ENCODE results near the gene MCTP1.

The MCTP1 gene

GRCh38 chr5:95110118-95110517 lies 174.8 kb downstream of the MCTP1 start:
- no peak for TF ChIP-seq RAD21 (IDR thresholded peaks at IDR 0.05; ENCODE audit: low read depth)
- no peak for TF ChIP-seq TAF1 (IDR thresholded peaks at IDR 0.05; ENCODE audit: low read depth)
- no peak for TF ChIP-seq EGR1 (IDR thresholded peaks at IDR 0.05)
- TF ChIP-seq CREB1 (IDR thresholded peaks at IDR 0.05; ENCODE audit: low read depth) = no peak
- TF ChIP-seq, protein P1, sequence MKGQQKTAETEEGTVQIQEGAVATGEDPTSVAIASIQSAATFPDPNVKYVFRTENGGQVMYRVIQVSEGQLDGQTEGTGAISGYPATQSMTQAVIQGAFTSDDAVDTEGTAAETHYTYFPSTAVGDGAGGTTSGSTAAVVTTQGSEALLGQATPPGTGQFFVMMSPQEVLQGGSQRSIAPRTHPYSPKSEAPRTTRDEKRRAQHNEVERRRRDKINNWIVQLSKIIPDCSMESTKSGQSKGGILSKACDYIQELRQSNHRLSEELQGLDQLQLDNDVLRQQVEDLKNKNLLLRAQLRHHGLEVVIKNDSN (IDR thresholded peaks at IDR 0.05) = no peak

DNA sequence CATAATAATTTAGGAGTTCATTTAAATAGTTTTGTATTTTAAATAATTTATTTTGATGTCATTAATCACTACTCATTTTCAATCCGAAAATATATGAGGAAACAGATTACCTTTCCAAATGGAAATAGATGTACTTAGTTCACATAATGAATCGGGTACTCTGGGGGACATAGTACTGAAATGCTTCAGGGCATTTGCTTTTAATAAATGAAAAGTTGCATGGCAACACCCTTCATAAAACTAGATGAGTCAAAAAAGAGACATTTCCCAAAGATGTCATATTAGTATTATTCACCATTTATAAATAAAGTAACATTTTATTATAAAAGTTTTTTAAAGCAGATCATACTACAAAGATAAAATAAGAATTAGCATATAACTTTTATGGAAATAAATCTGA lies 177.8 kb downstream of the MCTP1 start:
- TF ChIP-seq, protein P2, sequence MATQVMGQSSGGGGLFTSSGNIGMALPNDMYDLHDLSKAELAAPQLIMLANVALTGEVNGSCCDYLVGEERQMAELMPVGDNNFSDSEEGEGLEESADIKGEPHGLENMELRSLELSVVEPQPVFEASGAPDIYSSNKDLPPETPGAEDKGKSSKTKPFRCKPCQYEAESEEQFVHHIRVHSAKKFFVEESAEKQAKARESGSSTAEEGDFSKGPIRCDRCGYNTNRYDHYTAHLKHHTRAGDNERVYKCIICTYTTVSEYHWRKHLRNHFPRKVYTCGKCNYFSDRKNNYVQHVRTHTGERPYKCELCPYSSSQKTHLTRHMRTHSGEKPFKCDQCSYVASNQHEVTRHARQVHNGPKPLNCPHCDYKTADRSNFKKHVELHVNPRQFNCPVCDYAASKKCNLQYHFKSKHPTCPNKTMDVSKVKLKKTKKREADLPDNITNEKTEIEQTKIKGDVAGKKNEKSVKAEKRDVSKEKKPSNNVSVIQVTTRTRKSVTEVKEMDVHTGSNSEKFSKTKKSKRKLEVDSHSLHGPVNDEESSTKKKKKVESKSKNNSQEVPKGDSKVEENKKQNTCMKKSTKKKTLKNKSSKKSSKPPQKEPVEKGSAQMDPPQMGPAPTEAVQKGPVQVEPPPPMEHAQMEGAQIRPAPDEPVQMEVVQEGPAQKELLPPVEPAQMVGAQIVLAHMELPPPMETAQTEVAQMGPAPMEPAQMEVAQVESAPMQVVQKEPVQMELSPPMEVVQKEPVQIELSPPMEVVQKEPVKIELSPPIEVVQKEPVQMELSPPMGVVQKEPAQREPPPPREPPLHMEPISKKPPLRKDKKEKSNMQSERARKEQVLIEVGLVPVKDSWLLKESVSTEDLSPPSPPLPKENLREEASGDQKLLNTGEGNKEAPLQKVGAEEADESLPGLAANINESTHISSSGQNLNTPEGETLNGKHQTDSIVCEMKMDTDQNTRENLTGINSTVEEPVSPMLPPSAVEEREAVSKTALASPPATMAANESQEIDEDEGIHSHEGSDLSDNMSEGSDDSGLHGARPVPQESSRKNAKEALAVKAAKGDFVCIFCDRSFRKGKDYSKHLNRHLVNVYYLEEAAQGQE (IDR thresholded peaks at IDR 0.05; ENCODE audit: low read depth) = no peak
- no peak for TF ChIP-seq CEBPB (IDR thresholded peaks at IDR 0.05)
- no peak for TF ChIP-seq CREB1 (IDR thresholded peaks at IDR 0.05; ENCODE audit: low read depth)
- TF ChIP-seq, protein P3, sequence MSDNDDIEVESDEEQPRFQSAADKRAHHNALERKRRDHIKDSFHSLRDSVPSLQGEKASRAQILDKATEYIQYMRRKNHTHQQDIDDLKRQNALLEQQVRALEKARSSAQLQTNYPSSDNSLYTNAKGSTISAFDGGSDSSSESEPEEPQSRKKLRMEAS (IDR thresholded peaks at IDR 0.05) = no peak
- TF ChIP-seq TEAD4 (IDR thresholded peaks at IDR 0.05) = no peak
- no peak for TF ChIP-seq FOXM1 (IDR thresholded peaks at IDR 0.05; ENCODE audit: borderline replicate concordance, low read depth)
- TF ChIP-seq EGR1 (IDR thresholded peaks at IDR 0.05) = no peak
- no peak for TF ChIP-seq RAD21 (IDR thresholded peaks at IDR 0.05; ENCODE audit: low read depth)
- TF ChIP-seq TCF12 (IDR thresholded peaks at IDR 0.05; ENCODE audit: low read depth) = no peak
- TF ChIP-seq EP300 (IDR thresholded peaks at IDR 0.05; ENCODE audit: borderline replicate concordance) = no peak
- no peak for TF ChIP-seq ZBTB7A (IDR thresholded peaks at IDR 0.05; ENCODE audit: low read depth)
- TF ChIP-seq, protein P1 (IDR thresholded peaks at IDR 0.05) = no peak
- no peak for TF ChIP-seq TAF1 (IDR thresholded peaks at IDR 0.05; ENCODE audit: low read depth)
- no peak for TF ChIP-seq YY1 (IDR thresholded peaks at IDR 0.05; ENCODE audit: low read depth)
- TF ChIP-seq NFIC (IDR thresholded peaks at IDR 0.05) = no peak

DNA sequence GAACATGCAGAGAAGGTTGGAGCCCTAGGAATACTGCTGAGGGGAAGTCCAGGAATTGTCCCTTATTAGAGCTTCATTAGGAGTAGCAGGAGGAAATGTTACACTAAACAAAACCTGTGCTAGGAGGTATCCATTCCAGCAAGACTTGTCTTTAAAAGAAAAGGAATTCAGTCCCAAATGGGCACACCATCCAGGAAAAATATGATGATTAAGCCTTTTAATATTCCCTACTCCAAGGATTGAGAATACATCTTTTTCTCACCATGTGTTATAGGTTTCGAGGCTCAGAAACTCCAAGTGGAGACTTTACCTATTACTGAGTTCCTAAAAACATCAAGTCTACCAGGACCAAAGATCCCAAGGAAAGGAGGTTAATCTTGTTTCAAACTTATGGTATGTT lies 179.3 kb downstream of the MCTP1 start:
- TF ChIP-seq EP300 (IDR thresholded peaks at IDR 0.05; ENCODE audit: borderline replicate concordance) = no peak
- TF ChIP-seq CEBPB (IDR thresholded peaks at IDR 0.05) = no peak
- TF ChIP-seq RAD21 (IDR thresholded peaks at IDR 0.05; ENCODE audit: low read depth) = no peak
- no peak for TF ChIP-seq FOXM1 (IDR thresholded peaks at IDR 0.05; ENCODE audit: borderline replicate concordance, low read depth)
- TF ChIP-seq, protein P1 (IDR thresholded peaks at IDR 0.05) = no peak
- no peak for TF ChIP-seq CREB1 (IDR thresholded peaks at IDR 0.05; ENCODE audit: low read depth)
- no peak for TF ChIP-seq TCF12 (IDR thresholded peaks at IDR 0.05; ENCODE audit: low read depth)
- TF ChIP-seq TEAD4 (IDR thresholded peaks at IDR 0.05) = no peak
- TF ChIP-seq EGR1 (IDR thresholded peaks at IDR 0.05) = no peak
- TF ChIP-seq NFIC (IDR thresholded peaks at IDR 0.05) = no peak
- no peak for TF ChIP-seq ZBTB7A (IDR thresholded peaks at IDR 0.05; ENCODE audit: low read depth)
- no peak for TF ChIP-seq TAF1 (IDR thresholded peaks at IDR 0.05; ENCODE audit: low read depth)
- no peak for TF ChIP-seq YY1 (IDR thresholded peaks at IDR 0.05; ENCODE audit: low read depth)
- TF ChIP-seq, protein P2 (IDR thresholded peaks at IDR 0.05; ENCODE audit: low read depth) = no peak
- TF ChIP-seq, protein P3 (IDR thresholded peaks at IDR 0.05) = no peak

DNA sequence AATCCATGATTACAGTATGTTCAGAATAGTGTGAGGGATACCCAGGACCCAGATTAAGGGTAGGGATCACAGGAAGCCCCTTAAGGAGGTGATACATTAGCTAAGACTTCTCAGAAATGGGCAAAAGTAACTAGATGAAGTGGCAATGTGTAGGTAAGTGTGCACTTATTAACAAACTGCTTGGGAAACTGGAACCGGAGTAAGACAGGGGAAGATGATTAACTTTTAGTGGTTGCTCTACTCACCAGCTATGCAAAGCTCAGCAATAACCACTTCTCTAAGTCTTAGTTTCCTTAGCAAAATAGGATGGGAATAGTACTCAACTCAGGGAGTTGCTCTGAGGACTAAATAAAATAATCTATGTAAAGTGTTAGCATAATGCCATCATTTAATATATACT lies 182.2 kb downstream of the MCTP1 start:
- no peak for TF ChIP-seq RAD21 (IDR thresholded peaks at IDR 0.05; ENCODE audit: low read depth)
- no peak for TF ChIP-seq EP300 (IDR thresholded peaks at IDR 0.05; ENCODE audit: borderline replicate concordance)
- TF ChIP-seq NFIC (IDR thresholded peaks at IDR 0.05) = no peak
- TF ChIP-seq, protein P2 (IDR thresholded peaks at IDR 0.05; ENCODE audit: low read depth) = no peak
- TF ChIP-seq TEAD4 (IDR thresholded peaks at IDR 0.05) = no peak
- TF ChIP-seq, protein P3 (IDR thresholded peaks at IDR 0.05) = no peak
- TF ChIP-seq YY1 (IDR thresholded peaks at IDR 0.05; ENCODE audit: low read depth) = no peak
- no peak for TF ChIP-seq CEBPB (IDR thresholded peaks at IDR 0.05)
- TF ChIP-seq CREB1 (IDR thresholded peaks at IDR 0.05; ENCODE audit: low read depth) = no peak
- TF ChIP-seq ZBTB7A (IDR thresholded peaks at IDR 0.05; ENCODE audit: low read depth) = no peak
- TF ChIP-seq EGR1 (IDR thresholded peaks at IDR 0.05) = no peak
- TF ChIP-seq TAF1 (IDR thresholded peaks at IDR 0.05; ENCODE audit: low read depth) = no peak
- no peak for TF ChIP-seq TCF12 (IDR thresholded peaks at IDR 0.05; ENCODE audit: low read depth)
- TF ChIP-seq FOXM1 (IDR thresholded peaks at IDR 0.05; ENCODE audit: borderline replicate concordance, low read depth) = no peak
- TF ChIP-seq, protein P1 (IDR thresholded peaks at IDR 0.05) = no peak
